VCaP (cell line): ENCODE data around the gene ARHGEF28.
A peak's percentile ranks its signal among the peaks of the same experiment; 100 is the strongest.

Experiments
- H3K27ac ChIP-seq: fragments of 450-650 bp; 2 replicates; pipeline ENCODE4 v1.5.1; 2017
- CTCF ChIP-seq: fragments of 450-650 bp; conservative IDR thresholded peaks from 2 replicates; pipeline ENCODE4 v1.5.1; 2017; ENCODE audit warnings: mild to moderate bottlenecking, moderate library complexity

The ARHGEF28 gene

GRCh38 chr5:73596705-73597328 lies 29.2 kb upstream of the ARHGEF28 start:
- peak; percentile 66 for TF ChIP-seq CTCF
- H3K27ac ChIP-seq: no peak overlapping the region

- no peak for TF ChIP-seq CTCF
- no peak overlapping the region for H3K27ac ChIP-seq
Measured at GRCh38 chr5:73599380-73599779, 26.6 kb upstream of the ARHGEF28 start.

- H3K27ac ChIP-seq: no peak overlapping the region
- TF ChIP-seq CTCF: no peak
Measured at GRCh38 chr5:73603998-73604397, 22.0 kb upstream of the ARHGEF28 start.

GRCh38 chr5:73605223-73606087 lies 20.5 kb upstream of the ARHGEF28 start:
- TF ChIP-seq CTCF: no peak
- peak overlapping the region; percentile 23 for H3K27ac ChIP-seq

- peak overlapping the region; percentile 23; the same call in 1 of the 2 replicates for H3K27ac ChIP-seq
- no peak for TF ChIP-seq CTCF
Measured at GRCh38 chr5:73606206-73606753, 19.7 kb upstream of the ARHGEF28 start.

GRCh38 chr5:73607228-73607627 lies 18.8 kb upstream of the ARHGEF28 start:
- no peak for TF ChIP-seq CTCF
- H3K27ac ChIP-seq: peak overlapping the region; percentile 23

- H3K27ac ChIP-seq: no peak overlapping the region
Measured at GRCh38 chr5:73612799-73613198, 13.2 kb upstream of the ARHGEF28 start.

More at GRCh38 chr5:73612799-73613198, 13.2 kb upstream of the ARHGEF28 start:
- TF ChIP-seq CTCF: no peak
